Dermis blood vessel endothelial cell (primary cell): ENCODE results near the gene CEP164. TPM values are rescaled to one million over a fixed set of nuclear protein-coding genes. Genes with fewer than 3 reads are reported as not detected.

Experiments used
- DNase-seq: peaks from one replicate; pipeline ENCODE4 v3.0.0; 2010
- total RNA-seq: library from RNA; depleted of rRNA; stranded (reverse); fragments of >200 nt; gene quantifications from 2 replicates; pipeline ENCODE4 v1.2.3, GENCODE V29; 2014

Gene CEP164
- 24.0 and 28.0 TPM in 2 replicates for total RNA-seq

DNA sequence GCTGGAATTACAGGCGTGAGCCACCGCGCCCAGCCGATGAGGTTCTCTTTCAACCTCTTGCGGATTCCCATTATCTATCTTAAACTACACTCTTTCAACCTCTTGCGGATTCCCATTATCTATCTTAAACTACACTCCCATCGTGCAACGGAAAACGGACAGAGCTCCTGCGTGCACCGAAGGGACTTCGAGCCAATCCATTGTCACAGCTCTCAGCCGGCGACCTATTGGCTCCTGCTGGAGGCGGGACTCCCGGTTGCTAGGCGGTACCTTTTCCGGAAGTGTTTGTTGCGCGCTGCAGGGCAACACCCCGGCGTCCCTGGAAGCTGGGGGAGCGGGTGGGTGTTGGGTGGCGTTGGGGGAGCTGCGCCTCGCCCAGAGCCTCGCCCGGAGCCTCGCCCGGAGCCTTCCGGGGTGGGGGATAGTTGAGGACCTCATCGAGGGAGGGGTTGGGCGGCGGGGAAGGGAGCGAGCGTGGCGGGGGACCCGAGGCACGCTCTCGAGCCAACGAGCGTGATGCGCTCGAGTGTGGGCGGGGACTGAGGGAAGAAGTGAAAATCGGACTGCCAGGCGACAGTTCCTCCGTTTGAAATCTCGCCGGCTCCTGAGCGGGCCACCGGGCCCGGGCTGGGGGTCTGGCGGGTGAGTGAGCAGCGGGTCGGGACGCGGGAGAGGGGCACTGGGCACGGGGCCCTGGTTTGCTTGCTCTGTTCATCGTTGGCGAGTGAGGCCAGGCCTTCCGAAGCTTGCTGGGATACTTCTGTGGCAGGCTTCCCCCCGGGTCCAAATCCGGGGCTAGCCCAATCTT, at the start of gene CEP164:
Gene CEP164, plus strand, starts transcription at position 288 of the 808 bp plus-strand sequence. CDS start 10,733 bp downstream, outside the sequence.
- DNase-seq = peak; percentile 96

DNA sequence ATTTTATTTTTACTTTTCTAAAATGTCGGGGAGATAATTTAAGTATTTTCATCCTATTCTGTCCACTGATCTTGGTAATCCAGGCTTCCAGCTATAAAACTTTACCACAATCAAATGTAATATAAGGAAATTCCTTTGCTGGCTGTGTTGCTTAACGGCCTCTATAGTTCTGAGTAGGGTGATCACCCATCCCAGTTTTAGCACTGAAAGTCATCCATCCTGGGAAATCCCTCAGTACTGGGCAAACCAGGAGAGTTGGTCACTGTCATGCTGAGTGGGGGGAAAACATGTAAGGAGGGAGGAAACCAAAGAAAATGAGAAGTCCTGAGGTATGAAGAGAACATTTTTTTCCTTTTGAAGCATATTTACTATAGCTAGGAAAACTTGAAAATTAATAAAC, 49.3 kb upstream of the CEP164 start:
- DNase-seq = no peak

DNA sequence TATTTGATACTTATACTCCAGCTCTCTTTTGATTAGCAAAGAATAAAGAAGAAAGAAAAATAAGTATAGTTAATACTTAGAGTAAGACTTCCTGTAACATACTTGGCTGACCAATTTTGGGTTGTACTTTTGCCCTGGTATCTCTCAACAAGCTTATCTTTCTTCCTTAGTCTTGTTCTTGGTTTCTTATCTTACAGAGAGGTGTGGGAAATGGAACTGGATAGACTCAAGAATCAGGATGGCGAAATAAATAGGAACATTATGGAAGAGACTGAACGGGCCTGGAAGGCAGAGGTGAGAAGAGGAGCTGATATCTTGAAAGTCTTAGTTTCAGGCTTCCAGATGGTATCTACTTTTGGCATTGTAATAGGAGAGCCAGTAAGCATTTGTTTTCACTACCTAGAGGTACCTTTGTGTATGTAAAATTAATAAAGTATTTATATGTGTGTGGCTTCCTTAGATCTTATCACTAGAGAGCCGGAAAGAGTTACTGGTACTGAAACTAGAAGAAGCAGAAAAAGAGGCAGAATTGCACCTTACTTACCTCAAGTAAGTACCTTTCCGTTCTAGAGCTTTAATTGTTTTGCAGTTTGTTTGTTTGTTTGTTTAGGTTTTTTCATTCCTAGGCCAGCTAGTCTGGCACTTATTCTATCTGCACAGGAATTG, 47.8 kb upstream of the CEP164 start:
- no peak for DNase-seq

GRCh38 chr11:117281159-117281558, 46.5 kb upstream of the CEP164 start:
- peak; percentile 93 for DNase-seq

DNA sequence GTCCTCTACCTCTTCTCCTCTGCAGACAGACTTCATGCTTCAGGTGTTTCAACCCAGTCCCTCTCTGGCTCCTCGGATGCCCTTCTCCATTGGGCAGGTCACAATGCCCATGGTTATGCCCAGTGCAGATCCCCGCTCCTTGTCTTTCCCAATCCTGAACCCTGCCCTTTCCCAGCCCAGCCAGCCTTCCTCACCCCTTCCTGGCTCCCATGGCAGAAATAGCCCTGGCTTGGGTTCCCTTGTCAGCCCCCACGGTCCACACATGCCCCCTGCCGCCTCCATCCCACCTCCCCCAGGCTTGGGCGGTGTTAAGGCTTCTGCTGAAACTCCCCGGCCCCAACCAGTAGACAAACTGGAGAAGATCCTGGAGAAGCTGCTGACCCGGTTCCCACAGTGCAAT, 45.8 kb upstream of the CEP164 start:
- no peak for DNase-seq

DNA sequence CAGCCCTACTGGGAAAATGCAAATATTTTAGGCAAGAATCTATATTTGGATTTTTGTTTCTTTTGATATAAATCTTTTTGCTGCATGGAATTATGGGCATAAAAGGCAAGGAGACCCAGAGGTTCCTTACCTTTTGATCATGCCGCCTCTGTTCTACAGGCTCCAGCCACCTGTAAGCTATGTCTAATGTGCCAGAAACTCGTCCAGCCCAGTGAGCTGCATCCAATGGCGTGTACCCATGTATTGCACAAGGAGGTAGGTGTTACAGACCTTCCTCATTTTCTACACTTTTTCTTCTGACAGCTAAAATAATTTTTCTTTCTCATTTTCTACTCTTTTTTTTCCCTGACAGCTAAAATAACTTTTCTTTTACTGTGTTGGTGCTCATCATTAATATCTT, 44.7 kb upstream of the CEP164 start:
- no peak for DNase-seq

GRCh38 chr11:117284053-117284452, 43.6 kb upstream of the CEP164 start:
- no peak for DNase-seq

DNA sequence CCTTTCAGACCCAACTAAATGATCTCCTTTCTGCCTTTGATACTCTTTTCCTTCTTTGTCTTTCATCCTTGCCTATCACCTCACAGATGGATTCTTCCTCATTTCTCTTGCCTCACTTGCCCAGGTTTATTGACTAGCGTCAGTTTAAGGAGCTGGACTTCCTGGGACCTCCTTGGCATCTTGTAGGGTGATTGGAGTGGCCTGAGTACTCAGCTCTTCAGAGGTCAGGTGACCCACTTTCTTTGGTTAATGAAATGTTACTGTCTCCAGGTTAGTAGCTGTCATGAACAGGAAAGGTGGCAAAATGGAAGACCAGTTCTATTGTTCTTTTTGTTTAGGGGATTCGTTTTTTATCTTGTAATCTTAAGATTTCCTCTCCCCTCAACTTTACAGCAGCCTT, 41.1 kb upstream of the CEP164 start:
- no peak for DNase-seq

DNA sequence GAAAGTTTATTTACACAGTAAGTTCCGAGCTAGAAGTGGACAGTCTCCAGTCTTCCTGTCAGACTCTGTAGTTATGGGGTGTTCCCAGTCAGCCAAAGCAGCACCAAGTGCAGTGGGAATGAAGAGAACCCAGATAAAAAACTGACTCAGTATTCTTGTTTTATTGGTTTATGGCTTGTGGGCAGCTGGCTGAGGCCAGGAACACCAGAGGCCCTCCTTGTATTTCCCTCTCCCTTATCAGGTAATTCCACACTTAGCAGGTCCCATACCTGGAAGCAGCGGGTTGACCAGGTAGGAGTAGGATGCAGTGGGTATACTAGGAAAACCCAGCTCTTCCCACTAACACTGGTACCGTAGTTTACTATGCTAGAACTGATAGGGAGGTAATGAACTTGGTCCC, 40.0 kb upstream of the CEP164 start:
- DNase-seq = peak; percentile 14

DNA sequence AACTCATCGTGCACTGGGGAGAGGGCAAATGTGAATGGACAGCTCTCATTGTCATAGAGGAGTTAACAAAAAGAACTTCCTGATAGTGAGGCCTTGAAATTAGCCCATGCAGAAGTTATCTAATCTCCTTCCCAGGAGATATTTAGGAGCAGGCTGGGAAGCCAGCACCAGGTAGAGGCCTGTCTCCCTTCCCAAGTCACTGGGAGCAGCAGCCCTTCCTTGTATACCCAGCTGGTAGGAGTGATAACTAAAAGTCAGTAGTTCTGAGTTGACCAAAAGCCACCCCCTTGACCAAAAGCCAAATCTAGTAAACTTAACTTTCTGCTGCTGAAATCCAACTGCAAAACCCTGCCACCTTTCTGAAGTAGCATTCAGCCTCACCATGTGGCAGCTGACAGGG, 37.9 kb upstream of the CEP164 start:
- DNase-seq = no peak

- DNase-seq = no peak
Measured at GRCh38 chr11:117290809-117291396, 36.8 kb upstream of the CEP164 start, which contains the start of gene BACE1-AS. BACE1-AS (plus strand) TSS chr11:117291346.

GRCh38 chr11:117292616-117293015, 35.0 kb upstream of the CEP164 start:
- DNase-seq = no peak

GRCh38 chr11:117295438-117296137, 32.1 kb upstream of the CEP164 start:
- DNase-seq = no peak

DNA sequence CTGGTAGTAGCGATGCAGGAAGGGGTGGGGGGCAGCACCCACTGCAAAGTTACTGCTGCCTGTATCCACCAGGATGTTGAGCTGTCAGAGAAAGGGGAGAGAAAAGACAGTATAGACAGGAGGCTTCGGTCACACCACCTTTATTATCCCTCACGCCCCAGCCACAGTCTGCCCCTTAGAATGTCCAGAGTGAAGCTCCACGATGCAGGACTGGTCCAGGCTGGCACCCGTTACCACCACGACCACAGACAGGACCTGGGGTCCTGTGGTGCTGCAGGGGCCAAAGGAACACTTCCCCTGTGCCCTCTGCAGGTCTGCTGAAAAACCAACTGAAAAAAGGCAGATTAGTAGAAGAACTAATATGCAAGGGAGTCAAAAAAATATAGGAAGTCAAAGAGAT, 30.8 kb upstream of the CEP164 start:
- DNase-seq = no peak

GRCh38 chr11:117298195-117298594, 29.5 kb upstream of the CEP164 start:
- DNase-seq = no peak

GRCh38 chr11:117299351-117300282, 28.0 kb upstream of the CEP164 start:
- no peak for DNase-seq

DNA sequence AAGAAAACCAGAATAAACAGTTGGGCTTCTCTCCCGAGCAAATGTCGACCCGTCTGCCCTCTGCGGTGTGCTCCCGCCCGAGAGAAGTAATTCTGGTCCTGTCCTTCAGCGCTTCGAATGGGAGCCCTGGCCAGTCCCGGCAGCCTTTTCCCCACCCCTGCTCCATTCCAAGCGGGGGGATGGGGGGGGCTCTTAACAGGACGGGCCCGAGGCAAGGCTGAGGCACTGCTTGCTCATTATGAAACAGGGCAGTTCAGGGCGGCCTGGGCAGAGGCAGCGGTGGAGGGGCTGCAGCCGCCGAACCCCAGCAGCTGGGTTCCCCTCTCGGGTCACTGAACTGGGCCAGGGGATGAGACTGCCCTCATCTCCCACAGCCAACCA, 27.4 kb upstream of the CEP164 start:
- no peak for DNase-seq

DNA sequence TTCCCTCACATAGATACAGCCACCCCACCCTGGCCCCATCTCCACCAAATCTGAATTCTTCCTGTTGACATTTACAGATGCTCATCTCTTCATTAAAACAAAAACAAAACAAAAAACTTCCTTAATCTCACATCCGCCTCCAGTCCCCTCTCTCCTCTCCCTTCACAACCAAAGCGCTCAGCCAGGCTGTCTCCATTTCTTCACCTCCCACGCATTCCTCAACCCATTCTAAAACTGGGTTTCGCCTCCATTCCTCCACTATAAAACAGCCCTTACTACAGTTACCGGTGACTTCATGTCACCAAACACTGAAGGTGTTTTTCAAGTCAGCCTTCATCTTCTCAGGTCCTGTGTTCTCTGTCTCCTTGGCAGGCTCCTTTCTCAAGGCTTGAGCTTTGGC, 26.9 kb upstream of the CEP164 start:
- no peak for DNase-seq

DNA sequence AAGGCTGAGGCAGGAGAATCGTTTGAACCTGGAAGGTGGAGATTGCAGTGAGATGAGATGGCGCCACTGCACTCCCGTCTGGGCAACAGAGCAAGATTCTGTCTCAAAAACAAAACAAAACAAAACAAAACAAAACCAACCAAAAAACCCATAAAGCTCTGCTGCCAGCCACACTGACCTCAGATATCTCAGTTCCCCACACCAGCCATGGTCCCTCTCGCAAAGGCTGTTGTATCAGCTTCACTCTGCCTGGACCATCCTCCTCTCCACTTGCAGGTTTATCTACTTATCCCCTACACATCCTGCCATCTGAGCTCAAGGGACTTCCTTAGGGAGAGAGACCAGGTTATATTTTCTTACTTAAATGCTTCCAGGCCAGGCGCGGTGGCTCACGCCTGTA, 25.4 kb upstream of the CEP164 start:
- no peak for DNase-seq

GRCh38 chr11:117303101-117303500, 24.6 kb upstream of the CEP164 start:
- no peak for DNase-seq

- no peak for DNase-seq
Measured at GRCh38 chr11:117303646-117304315, 23.9 kb upstream of the CEP164 start.
